22Rv1 (cell line): ENCODE measurements around the gene PLXNC1.

Experiments
- ZFX ChIP-seq: fragments of 450-650 bp; IDR thresholded peaks from 2 replicates; pipeline ENCODE4 v1.6.1; 2017; ENCODE audit warnings: antibody characterized with exemption, borderline replicate concordance
- TF ChIP-seq, protein P1 (sequence below): fragments of 450-650 bp; IDR thresholded peaks from 2 replicates; pipeline ENCODE4 v1.5.1; 2017; ENCODE audit warnings: mild to moderate bottlenecking

- TF ChIP-seq ZFX, result no peak
- TF ChIP-seq, protein P1, sequence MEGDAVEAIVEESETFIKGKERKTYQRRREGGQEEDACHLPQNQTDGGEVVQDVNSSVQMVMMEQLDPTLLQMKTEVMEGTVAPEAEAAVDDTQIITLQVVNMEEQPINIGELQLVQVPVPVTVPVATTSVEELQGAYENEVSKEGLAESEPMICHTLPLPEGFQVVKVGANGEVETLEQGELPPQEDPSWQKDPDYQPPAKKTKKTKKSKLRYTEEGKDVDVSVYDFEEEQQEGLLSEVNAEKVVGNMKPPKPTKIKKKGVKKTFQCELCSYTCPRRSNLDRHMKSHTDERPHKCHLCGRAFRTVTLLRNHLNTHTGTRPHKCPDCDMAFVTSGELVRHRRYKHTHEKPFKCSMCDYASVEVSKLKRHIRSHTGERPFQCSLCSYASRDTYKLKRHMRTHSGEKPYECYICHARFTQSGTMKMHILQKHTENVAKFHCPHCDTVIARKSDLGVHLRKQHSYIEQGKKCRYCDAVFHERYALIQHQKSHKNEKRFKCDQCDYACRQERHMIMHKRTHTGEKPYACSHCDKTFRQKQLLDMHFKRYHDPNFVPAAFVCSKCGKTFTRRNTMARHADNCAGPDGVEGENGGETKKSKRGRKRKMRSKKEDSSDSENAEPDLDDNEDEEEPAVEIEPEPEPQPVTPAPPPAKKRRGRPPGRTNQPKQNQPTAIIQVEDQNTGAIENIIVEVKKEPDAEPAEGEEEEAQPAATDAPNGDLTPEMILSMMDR, result no peak
Measured at GRCh38 chr12:94208622-94208966, 60.2 kb downstream of the PLXNC1 start.
